Gastrocnemius medialis (tissue), 4 donors: ENCODE data around the gene HES4.

Experiments used
- POLR2A ChIP-seq, 2 donors: fragments of 450-650 bp; IDR thresholded peaks; one replicate each; pipeline ENCODE4 v1.6.1; 2017; ENCODE audit warnings: antibody characterized with exemption in 2 of 2, mild to moderate bottlenecking in 2 of 2, moderate library complexity in 2 of 2
- TF ChIP-seq, protein P1 (sequence below), 5 experiments: fragments of 450-650 bp in 3 of 5; fragments of 200-600 bp in 2 of 5; sonication (generic) in 2 of 5; IDR thresholded peaks in 4 of 5; conservative IDR thresholded peaks in 1 of 5; 1 replicate in 4 of 5; 2 replicates in 1 of 5; pipeline ENCODE4 v1.5.1; 2016 to 2019; ENCODE audit warnings: antibody characterized with exemption in 5 of 5, mild to moderate bottlenecking in 3 of 5, moderate library complexity in 3 of 5

DNA sequence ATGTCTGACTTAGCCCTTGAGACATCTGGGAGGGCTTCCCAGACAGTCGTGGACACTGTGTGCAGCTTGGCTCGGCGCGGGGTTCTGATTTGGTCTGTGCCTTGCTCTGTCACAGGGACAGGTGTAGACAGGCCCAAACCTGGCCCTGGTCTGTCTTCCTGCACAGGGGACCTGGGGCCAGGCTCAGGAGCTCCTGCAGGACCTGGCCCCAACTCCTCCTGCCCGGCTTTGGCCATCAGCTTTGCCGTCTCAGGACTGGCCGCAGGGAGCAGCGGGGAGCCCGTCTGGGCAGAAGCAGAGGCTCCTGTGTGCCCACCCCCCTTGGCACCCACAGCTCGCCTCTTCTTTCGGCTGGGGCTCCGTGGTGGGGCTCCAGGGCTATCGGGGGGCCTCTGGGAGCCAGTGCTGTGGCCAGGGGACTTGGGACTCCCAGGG, 19.7 kb downstream of the HES4 start:
- TF ChIP-seq, protein P1, sequence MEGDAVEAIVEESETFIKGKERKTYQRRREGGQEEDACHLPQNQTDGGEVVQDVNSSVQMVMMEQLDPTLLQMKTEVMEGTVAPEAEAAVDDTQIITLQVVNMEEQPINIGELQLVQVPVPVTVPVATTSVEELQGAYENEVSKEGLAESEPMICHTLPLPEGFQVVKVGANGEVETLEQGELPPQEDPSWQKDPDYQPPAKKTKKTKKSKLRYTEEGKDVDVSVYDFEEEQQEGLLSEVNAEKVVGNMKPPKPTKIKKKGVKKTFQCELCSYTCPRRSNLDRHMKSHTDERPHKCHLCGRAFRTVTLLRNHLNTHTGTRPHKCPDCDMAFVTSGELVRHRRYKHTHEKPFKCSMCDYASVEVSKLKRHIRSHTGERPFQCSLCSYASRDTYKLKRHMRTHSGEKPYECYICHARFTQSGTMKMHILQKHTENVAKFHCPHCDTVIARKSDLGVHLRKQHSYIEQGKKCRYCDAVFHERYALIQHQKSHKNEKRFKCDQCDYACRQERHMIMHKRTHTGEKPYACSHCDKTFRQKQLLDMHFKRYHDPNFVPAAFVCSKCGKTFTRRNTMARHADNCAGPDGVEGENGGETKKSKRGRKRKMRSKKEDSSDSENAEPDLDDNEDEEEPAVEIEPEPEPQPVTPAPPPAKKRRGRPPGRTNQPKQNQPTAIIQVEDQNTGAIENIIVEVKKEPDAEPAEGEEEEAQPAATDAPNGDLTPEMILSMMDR (IDR thresholded peaks at IDR 0.05 in 4 of 5, conservative IDR thresholded peaks at IDR 0.05 in 1 of 5), result no peak
- TF ChIP-seq POLR2A (IDR thresholded peaks at IDR 0.05), result no peak
